ENCODE measurements around the gene KAT2A.

- TF ChIP-seq HLTF (IDR thresholded peaks at IDR 0.05) (no peak), SIN3A (IDR thresholded peaks at IDR 0.05; ENCODE audit: borderline replicate concordance in 2 of 2, control insufficient read depth in 1 of 2, low read depth in 2 of 2, low read length in 2 of 2) (no peak)
Measured at GRCh38 chr17:42092939-42093338, 28.2 kb downstream of the KAT2A start.
